ENCODE data around the gene IGF1.

The IGF1 gene

GRCh38 chr12:102480406-102480805, at the start of gene IGF1:
Gene IGF1 (minus strand): TSS chr12:102480563. CDS start chr12:102480381, 182 bp downstream.
- no peak for DNase-seq

GRCh38 chr12:102528111-102528510, 47.7 kb upstream of the IGF1 start:
- DNase-seq: no peak

- DNase-seq: no peak
Measured at GRCh38 chr12:102527171-102527720, 46.9 kb upstream of the IGF1 start.

DNA sequence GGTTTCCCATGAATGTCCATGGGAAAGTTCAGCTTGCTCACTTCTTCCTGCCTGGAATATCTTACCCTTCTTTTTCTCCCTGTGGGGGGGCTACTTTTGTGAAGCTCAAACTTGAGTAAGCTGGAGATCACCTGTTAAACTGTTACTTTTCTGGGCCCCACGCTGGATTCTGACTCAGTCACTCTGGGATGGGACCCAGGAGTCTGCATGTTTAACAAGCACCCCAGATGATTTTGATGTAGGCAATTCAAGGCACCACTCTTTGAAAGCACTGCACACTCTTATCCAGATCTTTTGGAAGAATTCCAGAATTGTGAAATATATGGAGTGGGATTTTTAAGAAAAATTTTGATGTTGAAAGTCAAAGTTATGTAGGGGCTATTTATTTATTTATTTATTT, 46.3 kb upstream of the IGF1 start:
- DNase-seq: no peak

DNA sequence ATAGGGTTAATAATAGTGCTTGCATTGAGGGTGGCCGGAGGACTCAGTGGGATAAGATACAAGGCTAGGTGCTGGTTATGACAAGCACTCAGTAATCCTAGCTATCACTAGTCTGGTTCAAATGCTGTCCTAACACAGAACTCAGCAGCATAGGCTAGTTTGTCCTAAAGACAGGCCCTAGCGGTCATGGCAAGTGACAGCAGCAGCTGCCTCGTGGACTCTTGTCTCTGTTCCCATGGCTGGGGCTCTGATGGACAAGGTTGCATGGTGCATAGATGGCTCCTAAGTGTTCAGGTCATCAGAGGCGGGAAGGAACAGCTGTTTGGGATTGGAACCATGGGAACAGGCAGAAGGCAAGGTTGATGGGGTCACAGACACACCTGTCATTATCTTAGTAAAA, 42.4 kb upstream of the IGF1 start:
- no peak for DNase-seq

- DNase-seq: no peak
Measured at GRCh38 chr12:102521662-102522277, 41.4 kb upstream of the IGF1 start.

DNA sequence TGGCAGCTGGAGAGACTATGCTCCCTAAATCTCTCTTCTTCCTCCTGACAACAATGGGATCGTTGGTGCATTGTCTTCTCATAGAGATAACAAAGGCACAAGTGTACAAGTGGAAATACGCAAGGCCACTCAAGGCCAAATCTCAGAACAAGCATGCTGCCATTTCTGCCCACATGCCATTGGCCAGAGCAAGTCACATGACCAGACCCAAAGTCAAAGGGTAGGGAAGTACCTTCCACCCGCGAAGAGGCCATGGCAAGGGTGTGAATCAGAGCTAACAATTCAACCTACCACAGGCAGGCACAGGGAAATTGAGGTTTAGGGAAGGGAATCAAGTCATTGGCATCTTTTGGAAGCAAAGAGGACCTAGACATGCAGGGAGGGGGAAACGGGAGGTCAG, 38.5 kb upstream of the IGF1 start:
- no peak for DNase-seq

DNA sequence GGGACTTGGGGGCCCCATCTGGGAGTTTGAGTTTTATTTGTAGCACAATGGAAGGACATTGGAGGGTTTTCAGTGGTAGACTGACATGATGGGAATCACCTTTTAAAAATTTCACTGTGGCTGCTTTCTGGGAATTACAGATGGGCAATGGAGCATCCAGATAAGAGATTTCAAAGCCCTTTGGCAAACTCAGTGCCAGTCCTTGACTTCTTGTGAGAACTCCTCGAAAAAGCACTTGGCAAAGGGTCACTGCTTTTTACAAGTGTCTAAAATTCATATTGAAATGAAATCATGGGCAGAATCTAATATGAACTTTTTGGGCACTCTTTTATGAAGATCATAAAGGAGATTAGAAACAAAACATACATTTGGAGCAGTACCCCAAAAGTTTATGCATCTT, 34.3 kb upstream of the IGF1 start:
- no peak for DNase-seq

DNA sequence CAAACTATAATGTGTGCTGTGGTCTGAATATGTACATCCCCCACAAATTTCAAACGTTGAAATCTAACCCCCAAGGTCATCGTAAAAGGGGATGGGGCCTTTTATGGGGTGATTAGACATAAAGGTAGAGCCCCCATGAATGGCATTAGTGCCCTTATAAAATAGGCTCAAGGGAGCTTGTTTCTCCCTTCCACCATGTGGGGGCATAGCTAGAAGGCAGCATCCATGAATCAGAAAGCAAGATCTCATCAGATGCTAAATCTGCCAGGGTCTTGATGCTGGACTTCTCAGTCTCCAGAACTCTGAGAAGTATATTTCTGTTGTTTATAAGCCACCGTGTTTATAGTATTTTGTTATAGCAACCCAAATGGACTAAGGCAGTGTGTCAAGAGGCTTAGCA, 33.4 kb upstream of the IGF1 start:
- no peak for DNase-seq

- no peak for DNase-seq
Measured at GRCh38 chr12:102513272-102513671, 32.9 kb upstream of the IGF1 start.

GRCh38 chr12:102512523-102512922, 32.2 kb upstream of the IGF1 start:
- no peak for DNase-seq

- DNase-seq: no peak
Measured at GRCh38 chr12:102511575-102511974, 31.2 kb upstream of the IGF1 start.

- no peak for DNase-seq
Measured at GRCh38 chr12:102510463-102510862, 30.1 kb upstream of the IGF1 start.

DNA sequence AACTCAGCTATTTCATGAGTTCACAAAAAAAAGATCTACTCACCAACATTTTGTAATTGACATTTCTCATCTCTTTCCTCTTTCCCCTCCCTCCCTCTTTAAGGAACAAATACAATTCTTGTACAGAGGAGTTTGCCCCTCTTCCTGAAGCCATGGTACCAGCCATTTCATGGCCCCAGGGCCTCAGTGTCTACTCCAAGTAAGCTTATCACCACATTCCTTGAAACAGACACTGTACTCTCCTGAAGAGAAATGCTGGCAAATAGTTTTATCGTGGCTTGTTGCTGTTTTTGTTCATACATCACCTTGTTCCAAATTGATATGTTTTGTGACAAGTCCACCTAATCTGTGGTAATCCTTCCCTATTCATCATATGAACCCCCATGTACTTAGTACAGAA, 29.7 kb upstream of the IGF1 start:
- DNase-seq: no peak

DNA sequence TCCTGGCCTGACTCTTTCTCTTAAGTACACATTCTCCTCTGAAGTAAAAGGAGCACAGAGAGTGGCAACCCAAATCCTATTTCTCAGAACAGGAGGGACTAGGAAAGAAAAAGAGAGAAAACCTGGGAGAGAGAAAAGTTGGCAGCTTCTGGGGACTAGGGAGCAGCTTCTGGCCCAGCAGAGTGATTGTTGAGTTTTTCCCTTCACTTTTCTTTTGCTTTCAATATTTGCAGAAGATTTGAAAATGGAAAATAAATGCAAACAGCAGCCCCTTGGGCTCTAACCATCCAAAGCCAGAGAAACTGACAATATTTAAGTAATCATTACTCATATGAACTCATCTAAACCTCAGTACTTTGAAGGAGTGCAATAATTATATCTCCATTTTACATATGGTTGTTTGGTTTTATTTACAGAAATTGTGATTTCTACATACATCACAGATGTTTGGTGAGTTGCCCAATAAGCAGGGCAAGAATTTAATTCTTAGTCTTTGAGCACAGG, 28.8 kb upstream of the IGF1 start:
- no peak for DNase-seq

DNA sequence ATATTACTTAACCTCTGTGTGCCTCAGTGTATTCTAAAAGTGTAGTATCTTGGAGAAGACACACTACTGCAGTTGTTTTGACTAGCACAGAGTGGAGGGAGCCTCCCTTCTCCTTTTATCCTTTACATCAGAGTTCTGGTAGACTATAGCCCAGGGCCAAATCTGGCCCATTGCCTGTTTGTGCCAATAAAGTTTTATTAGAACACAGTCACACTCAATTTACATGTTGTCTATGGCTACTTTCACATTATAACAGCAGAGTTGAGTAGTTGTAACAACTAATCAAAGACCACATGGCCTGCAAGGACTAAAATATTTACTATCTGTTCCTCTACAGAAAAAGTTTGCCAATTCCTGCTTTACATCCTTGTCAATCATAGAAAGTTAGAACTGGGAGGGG, 27.7 kb upstream of the IGF1 start:
- DNase-seq: no peak

GRCh38 chr12:102507301-102507700, 26.9 kb upstream of the IGF1 start:
- DNase-seq: no peak

GRCh38 chr12:102504871-102505270, 24.5 kb upstream of the IGF1 start:
- DNase-seq: no peak

GRCh38 chr12:102504280-102504679, 23.9 kb upstream of the IGF1 start:
- no peak for DNase-seq

- DNase-seq: no peak
Measured at GRCh38 chr12:102503831-102504230, 23.5 kb upstream of the IGF1 start.

DNA sequence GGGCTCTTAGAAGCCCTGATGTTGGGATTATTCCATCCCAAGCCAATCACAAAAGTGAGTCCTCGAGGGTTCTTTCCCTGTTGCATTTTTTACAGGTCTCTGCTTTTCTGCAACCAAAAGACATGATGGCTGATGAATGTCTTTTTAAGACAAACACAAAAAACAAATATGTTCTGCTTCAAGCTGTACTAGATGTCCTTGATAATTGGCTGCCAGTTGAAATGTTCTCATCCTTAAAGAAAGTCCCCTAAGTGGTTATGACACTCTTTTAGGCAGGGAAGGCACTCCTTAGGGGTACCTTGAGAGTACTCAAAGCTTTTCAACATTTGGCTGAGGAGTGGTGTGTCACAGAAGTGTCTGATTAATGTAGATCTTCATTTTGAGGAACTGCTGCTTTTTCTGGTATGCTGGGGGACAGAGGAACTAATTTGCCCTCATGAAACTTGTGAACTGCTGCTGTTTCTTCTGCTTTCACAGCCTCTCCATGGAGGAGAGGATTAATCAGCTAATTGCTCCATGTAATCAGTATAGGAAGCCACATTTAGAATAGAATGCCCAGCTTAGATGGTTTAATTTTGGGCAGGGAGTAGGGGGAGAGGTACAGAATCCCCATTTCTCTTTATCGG, 22.8 kb upstream of the IGF1 start:
- no peak for DNase-seq

DNA sequence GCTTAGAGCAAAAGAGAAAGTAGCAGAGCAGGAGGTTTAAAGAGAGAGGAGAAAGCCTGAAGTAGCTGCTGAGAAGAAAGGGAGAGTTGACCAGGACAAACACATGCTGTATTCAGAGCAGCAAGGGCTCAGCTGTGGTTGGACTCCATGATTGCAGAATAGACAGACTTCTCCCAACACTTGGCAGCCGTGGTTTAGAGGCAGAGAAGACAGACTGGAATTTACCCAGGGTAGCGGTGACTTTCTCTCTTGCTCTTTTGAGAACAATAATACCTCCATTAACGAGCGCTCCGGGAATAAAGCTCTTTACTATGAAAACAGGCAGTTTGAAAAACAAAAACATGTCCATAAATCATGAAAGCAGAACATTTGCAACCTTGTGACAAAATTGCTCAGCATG, 21.4 kb upstream of the IGF1 start:
- DNase-seq: no peak

DNA sequence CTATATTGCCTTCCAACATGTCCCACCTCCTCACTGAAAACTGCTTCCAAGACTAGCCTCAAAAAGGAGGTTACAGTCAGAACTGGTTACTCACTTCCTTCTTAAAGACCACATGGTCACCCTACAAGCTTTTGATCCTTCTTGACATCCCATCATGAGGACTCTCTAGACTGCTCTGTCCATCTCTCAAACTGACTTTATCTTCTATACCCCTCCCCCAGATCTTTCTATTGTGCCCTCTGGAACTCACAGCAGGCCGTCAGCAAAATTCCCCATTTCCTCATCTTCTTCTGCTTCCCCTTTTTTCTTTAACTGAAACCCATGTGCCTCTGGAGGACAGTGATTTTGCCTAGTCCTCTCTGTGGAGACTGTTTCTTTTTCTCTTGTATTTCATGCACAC, 18.1 kb upstream of the IGF1 start:
- no peak for DNase-seq

GRCh38 chr12:102497743-102498142, 17.4 kb upstream of the IGF1 start:
- DNase-seq: no peak

DNA sequence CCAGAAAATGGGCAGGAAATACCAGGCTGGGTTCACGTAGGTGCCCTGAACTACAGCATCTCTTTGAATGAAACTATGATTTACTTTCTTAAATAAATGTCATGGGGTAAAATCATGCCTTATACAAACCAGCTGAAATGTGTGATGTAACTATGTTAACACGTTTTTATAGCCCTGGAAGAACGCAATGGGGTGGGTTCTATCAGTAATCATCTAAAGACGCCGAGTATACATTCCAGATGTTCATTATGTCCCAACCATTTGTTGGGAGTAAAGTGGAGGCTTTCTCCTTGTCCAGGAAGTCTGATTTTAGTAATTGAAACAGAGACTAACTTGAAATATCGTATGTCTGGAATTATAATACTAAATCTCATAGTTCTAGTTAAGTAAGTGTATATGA, 16.2 kb upstream of the IGF1 start:
- DNase-seq: no peak

All from cortex of kidney (tissue), 1 donor.